Mammary epithelial cell (primary cell): ENCODE measurements around the gene PEDS1.

Experiments used
- CTCF ChIP-seq, 2 donors: IDR thresholded peaks in 1 of 2; conservative IDR thresholded peaks in 1 of 2; 2 replicates each; pipeline ENCODE4 v1.5.1; 2011 to 2012; ENCODE audit warnings: inconsistent platforms in 2 of 2, low read length in 2 of 2, mild to moderate bottlenecking in 2 of 2, control low read depth in 1 of 2, low read depth in 1 of 2; ENCODE audit not compliant: insufficient read depth in 1 of 2; ENCODE audit errors: extremely low read depth in 1 of 2
- EZH2 ChIP-seq: IDR thresholded peaks from 2 replicates; pipeline ENCODE4 v1.6.1; 2012; ENCODE audit warnings: low read length, inconsistent platforms, borderline replicate concordance

GRCh38 chr20:50191065-50191543 lies 37.6 kb upstream of the PEDS1 start:
- no peak for TF ChIP-seq CTCF (conservative IDR thresholded peaks at IDR 0.05 in 1 of 2, IDR thresholded peaks at IDR 0.05 in 1 of 2; ENCODE audit: extremely low read depth in 1 of 2, insufficient read depth in 1 of 2, low read depth in 1 of 2, low read length in 2 of 2)
- TF ChIP-seq EZH2 = no peak
